GM12878 (cell line): ENCODE results near the gene CTSW. TPM values are rescaled to one million over a fixed set of nuclear protein-coding genes. Genes with fewer than 3 reads are reported as not detected.

ENCODE experiments used
- ATAC-seq: fragments of 200-7000 bp; cut with Tn5 transposase; 3 replicates; pipeline ENCODE4 v1.9.1; 2020; ENCODE audit warnings: mild to moderate bottlenecking, moderate library complexity
- BruUV-seq: library from RNA; stranded (reverse); fragments of 400-500 nt; replicated peaks from 2 replicates; lab custom pipeline; 2021; lab: Mats Ljungman, UMichigan
- CTCF ChIA-PET: fragments of 300-600 bp; sonication (Branson Sonifier 250); formaldehyde crosslinking; extraction: SDS; loops from one replicate; lab custom pipeline; 2021; ENCODE audit warnings: inconsistent platforms; lab: Yijun Ruan, JAX
- POLR2A ChIA-PET: fragments of 350-600 bp; formaldehyde crosslinking; extraction: SDS; loops from one replicate; lab custom pipeline; 2021; ENCODE audit warnings: inconsistent platforms; lab: Charles Lee
- RAD21 ChIA-PET: fragments of 300-600 bp; sonication (Branson Sonifier 250); formaldehyde crosslinking; loops from one replicate; lab custom pipeline; 2023; ENCODE audit warnings: antibody characterized with exemption; ENCODE audit not compliant: unreplicated experiment; lab: Charles Lee
- SMC1A ChIA-PET: fragments of 300-600 bp; sonication (Branson Sonifier 250); formaldehyde crosslinking; loops from one replicate; lab custom pipeline; 2023; ENCODE audit not compliant: unreplicated experiment, uncharacterized antibody; lab: Charles Lee
- DNase-seq: peaks from one replicate; pipeline ENCODE4 v3.0.0-alpha.2; 2011; ENCODE audit warnings: low read depth, low spot score
- FAIRE-seq: peaks from 3 replicates; lab custom pipeline; 2011; peaks lifted over from hg19 to GRCh38; lab: Jason Lieb, UNC
- H2AFZ ChIP-seq: 2 replicates; pipeline ENCODE4 v1.6.0; 2011; ENCODE audit warnings: low read depth, low read length, control low read depth; ENCODE audit not compliant: control insufficient read depth
- H3K27ac ChIP-seq: 2 replicates; pipeline ENCODE4 v1.5.1; 2011; ENCODE audit warnings: control low read depth; ENCODE audit not compliant: control insufficient read depth, insufficient read depth
- H3K27me3 ChIP-seq, 2 experiments: replicated peaks in 1 of 2; 2 replicates each; pipeline versions ENCODE4 v1.6.0 to v1.6.1; 2011; ENCODE audit warnings: low read length in 1 of 2; ENCODE audit not compliant: control insufficient read depth in 2 of 2, insufficient read depth in 2 of 2
- H3K36me3 ChIP-seq, 2 experiments: 2 replicates each; pipeline ENCODE4 v1.5.1; 2011; ENCODE audit warnings: low read length in 1 of 2; ENCODE audit not compliant: control insufficient read depth in 2 of 2, insufficient read depth in 2 of 2
- H3K4me1 ChIP-seq: 2 replicates; pipeline ENCODE4 v1.6.1; 2011; ENCODE audit warnings: mild to moderate bottlenecking, low read length, moderate library complexity, mixed read lengths; ENCODE audit not compliant: control insufficient read depth, insufficient read depth
- H3K4me2 ChIP-seq: 2 replicates; pipeline ENCODE4 v1.6.0; 2011; ENCODE audit warnings: control low read depth; ENCODE audit not compliant: control insufficient read depth, insufficient read depth
- H3K4me3 ChIP-seq: fragments of 200-600 bp; sonication (generic); 2 replicates; pipeline ENCODE4 v1.5.1; 2016
- H3K79me2 ChIP-seq: 2 replicates; pipeline ENCODE4 v1.6.0; 2011; ENCODE audit warnings: low read length; ENCODE audit not compliant: control insufficient read depth, insufficient read depth
- H3K9ac ChIP-seq: 2 replicates; pipeline ENCODE4 v1.8.0; 2011; ENCODE audit warnings: low read length, control low read depth, mixed read lengths; ENCODE audit not compliant: control insufficient read depth, insufficient read depth
- H3K9me3 ChIP-seq: replicated peaks from 3 replicates; pipeline ENCODE4 v1.5.1; 2011; ENCODE audit warnings: mild to moderate bottlenecking, low read length; ENCODE audit not compliant: control insufficient read depth, insufficient read depth
- H4K20me1 ChIP-seq: 2 replicates; pipeline ENCODE4 v1.6.0; 2011; ENCODE audit not compliant: control insufficient read depth, insufficient read depth
- CHD2 ChIP-seq: IDR thresholded peaks from 2 replicates; pipeline ENCODE4 v1.6.1; 2011; ENCODE audit warnings: low read depth, low read length, improper control_type of control experiment, borderline replicate concordance
- EGR1 ChIP-seq, 2 experiments: IDR thresholded peaks; 1 replicate in 1 of 2; 2 replicates in 1 of 2; pipeline ENCODE4 v1.6.1; 2011 to 2012; ENCODE audit warnings: low read depth in 2 of 2, low read length in 2 of 2, borderline replicate concordance in 1 of 2, mild to moderate bottlenecking in 1 of 2, moderate library complexity in 1 of 2
- MEF2A ChIP-seq: IDR thresholded peaks from 2 replicates; pipeline ENCODE4 v1.6.1; 2011; ENCODE audit warnings: low read depth, mild to moderate bottlenecking, low read length, moderate library complexity; ENCODE audit not compliant: insufficient read depth
- WGBS: methylation state at CpG from one replicate; pipeline ENCODE4 v1.1.6; 2016; ENCODE audit warnings: low lambda C conversion rate; ENCODE audit not compliant: insufficient replicate concordance, insufficient coverage; ENCODE audit errors: missing lambda C conversion rate; 5-methylcytosine and 5-hydroxymethylcytosine counted together
- in situ Hi-C: fragments of 300-500 bp; cut with MboI; formaldehyde crosslinking; loops from 9 replicates; pipeline ENCODE4 v1.14.3; 2018; ENCODE audit warnings: mixed read lengths
- intact Hi-C: fragments of 100-400 bp; cut with micrococcal nuclease; formaldehyde crosslinking; loops from one replicate; pipeline ENCODE4 v1.14.2; 2022; ENCODE audit not compliant: unreplicated experiment
- polyA plus RNA-seq, 11 experiments: library from polyadenylated mRNA; depleted of rRNA in 4 of 11; unstranded in 6 of 11; stranded (reverse) in 5 of 11; fragments of >200 nt; fragmentation: Nextera tagmentation in 4 of 11; fragmentation: Illumina TruSeq in 1 of 11; extraction: Ambion mirVana in 4 of 11; extraction: Trizol in 1 of 11; gene quantifications; 1 replicate in 1 of 11; 2 replicates in 10 of 11; pipeline versions ENCODE4 v1.2.1 to v1.2.3, GENCODE V29; 2011 to 2016; ENCODE audit warnings: inconsistent platforms in 2 of 11, missing spikeins in 2 of 11, low read depth in 1 of 11
- total RNA-seq, 4 experiments: library from RNA; depleted of rRNA in 3 of 4; stranded (reverse); fragments of >200 nt in 3 of 4; fragmentation: Illumina TruSeq in 1 of 4; extraction: Trizol in 1 of 4; gene quantifications; 2 replicates each; pipeline versions ENCODE4 v1.2.1 to v1.2.3, GENCODE V29; 2013 to 2021
- TF ChIP-seq, protein P1 (sequence below): IDR thresholded peaks from 2 replicates; pipeline ENCODE4 v1.6.1; 2012; ENCODE audit warnings: improper control_type of control experiment, low read depth, low read length; ENCODE audit not compliant: insufficient replicate concordance
- TF ChIP-seq, protein P2 (sequence below): fragments of 450-650 bp; IDR thresholded peaks from 2 replicates; pipeline ENCODE4 v1.6.1; 2016; ENCODE audit warnings: mild to moderate bottlenecking

Gene CTSW
- total and polyA plus RNA-seq, 10 of the 15 experiments (the other 5 are each of a cell fraction or from before 2014, with no cell fraction given), result 0.53 to 12.0 (median 1.7) TPM

DNA sequence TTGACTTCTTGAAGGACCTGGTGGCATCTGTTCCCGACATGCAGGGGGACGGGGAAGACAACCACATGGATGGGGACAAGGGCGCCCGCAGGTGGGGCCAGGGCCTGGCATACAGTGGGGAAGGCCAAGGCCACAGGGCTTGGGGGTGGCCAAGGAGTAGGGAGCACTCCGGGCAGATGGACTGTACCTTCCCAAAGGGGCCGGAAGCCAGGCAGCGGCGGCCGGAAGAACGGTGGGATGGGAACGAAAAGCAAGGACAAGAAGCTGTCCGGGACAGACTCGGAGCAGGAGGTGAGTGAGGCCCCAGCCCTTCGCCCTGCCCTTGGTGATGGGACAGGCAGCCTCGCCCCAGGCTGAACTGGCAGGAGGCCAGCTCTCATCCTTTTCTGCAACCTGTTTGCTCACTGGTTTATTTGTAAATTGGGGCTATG, 40.8 kb downstream of the CTSW start:
- no peak for FAIRE-seq
- in situ Hi-C loops, result no loop called here
- POLR2A ChIA-PET, result interaction anchor here (0.6 to 1.5 kb wide), 6 partner anchors 8 to 61 kb away, joined by 3 to 5 read pairs (median 4); partner anchors contain the start of genes CCDC85B, FIBP and MUS81
- WGBS, result 69% methylated on average over 14 of the region's 15 CpGs
- Histone ChIP-seq H3K79me2 (peaks cover 34% of the 10 kb centered on the region), H3K27ac (peak overlapping the region; percentile 51), H3K36me3 (peaks cover 0 to 2% of the 10 kb centered on the region in 2 experiments; a peak in 3 of 4 replicates), H2AFZ (no peak overlapping the region), H3K27me3 (no peaks in the 10 kb centered on the region), H3K4me1 (peaks cover 22% of the 10 kb centered on the region), H3K4me3 (peak overlapping the region; percentile 81), H3K9ac (peak overlapping the region; percentile 68), H4K20me1 (no peaks in the 10 kb centered on the region), H3K9me3 (no peaks in the 10 kb centered on the region), H3K4me2 (peak overlapping the region; percentile 95)
- CTCF ChIA-PET, result interaction anchor here (0.9 kb wide), 1 partner anchor 31 kb away, joined by 3 read pairs; the partner anchor contains the start of gene CCDC85B
- SMC1A ChIA-PET, result interaction anchor here (0.7 to 1.2 kb wide), 2 partner anchors 31 to 143 kb away, joined by 3 read pairs; no protein-coding TSS in a partner anchor
- no peak for ATAC-seq
- TF ChIP-seq CHD2 (no peak), MEF2A (no peak), EGR1 (IDR thresholded peaks at IDR 0.05; ENCODE audit: borderline replicate concordance in 1 of 2, low read depth in 2 of 2, low read length in 2 of 2) (no peak)
- TF ChIP-seq, protein P1, sequence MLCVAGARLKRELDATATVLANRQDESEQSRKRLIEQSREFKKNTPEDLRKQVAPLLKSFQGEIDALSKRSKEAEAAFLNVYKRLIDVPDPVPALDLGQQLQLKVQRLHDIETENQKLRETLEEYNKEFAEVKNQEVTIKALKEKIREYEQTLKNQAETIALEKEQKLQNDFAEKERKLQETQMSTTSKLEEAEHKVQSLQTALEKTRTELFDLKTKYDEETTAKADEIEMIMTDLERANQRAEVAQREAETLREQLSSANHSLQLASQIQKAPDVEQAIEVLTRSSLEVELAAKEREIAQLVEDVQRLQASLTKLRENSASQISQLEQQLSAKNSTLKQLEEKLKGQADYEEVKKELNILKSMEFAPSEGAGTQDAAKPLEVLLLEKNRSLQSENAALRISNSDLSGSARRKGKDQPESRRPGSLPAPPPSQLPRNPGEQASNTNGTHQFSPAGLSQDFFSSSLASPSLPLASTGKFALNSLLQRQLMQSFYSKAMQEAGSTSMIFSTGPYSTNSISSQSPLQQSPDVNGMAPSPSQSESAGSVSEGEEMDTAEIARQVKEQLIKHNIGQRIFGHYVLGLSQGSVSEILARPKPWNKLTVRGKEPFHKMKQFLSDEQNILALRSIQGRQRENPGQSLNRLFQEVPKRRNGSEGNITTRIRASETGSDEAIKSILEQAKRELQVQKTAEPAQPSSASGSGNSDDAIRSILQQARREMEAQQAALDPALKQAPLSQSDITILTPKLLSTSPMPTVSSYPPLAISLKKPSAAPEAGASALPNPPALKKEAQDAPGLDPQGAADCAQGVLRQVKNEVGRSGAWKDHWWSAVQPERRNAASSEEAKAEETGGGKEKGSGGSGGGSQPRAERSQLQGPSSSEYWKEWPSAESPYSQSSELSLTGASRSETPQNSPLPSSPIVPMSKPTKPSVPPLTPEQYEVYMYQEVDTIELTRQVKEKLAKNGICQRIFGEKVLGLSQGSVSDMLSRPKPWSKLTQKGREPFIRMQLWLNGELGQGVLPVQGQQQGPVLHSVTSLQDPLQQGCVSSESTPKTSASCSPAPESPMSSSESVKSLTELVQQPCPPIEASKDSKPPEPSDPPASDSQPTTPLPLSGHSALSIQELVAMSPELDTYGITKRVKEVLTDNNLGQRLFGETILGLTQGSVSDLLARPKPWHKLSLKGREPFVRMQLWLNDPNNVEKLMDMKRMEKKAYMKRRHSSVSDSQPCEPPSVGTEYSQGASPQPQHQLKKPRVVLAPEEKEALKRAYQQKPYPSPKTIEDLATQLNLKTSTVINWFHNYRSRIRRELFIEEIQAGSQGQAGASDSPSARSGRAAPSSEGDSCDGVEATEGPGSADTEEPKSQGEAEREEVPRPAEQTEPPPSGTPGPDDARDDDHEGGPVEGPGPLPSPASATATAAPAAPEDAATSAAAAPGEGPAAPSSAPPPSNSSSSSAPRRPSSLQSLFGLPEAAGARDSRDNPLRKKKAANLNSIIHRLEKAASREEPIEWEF, result no peak
- TF ChIP-seq, protein P2, sequence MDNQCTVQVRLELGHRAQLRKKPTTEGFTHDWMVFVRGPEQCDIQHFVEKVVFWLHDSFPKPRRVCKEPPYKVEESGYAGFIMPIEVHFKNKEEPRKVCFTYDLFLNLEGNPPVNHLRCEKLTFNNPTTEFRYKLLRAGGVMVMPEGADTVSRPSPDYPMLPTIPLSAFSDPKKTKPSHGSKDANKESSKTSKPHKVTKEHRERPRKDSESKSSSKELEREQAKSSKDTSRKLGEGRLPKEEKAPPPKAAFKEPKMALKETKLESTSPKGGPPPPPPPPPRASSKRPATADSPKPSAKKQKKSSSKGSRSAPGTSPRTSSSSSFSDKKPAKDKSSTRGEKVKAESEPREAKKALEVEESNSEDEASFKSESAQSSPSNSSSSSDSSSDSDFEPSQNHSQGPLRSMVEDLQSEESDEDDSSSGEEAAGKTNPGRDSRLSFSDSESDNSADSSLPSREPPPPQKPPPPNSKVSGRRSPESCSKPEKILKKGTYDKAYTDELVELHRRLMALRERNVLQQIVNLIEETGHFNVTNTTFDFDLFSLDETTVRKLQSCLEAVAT, result 0 out of 2 replicates have a peak, but pooled peaks have one; percentile 17
- BruUV-seq, result no TSS peak
- intact Hi-C loops, result no loop called here
- no peak for DNase-seq
- RAD21 ChIA-PET, result interaction anchor here (0.7 to 1.8 kb wide), 2 partner anchors 12 to 30 kb away, joined by 3 to 5 read pairs; partner anchors contain the start of gene CCDC85B
